ENCODE data around the gene FRS2.

The FRS2 gene

DNA sequence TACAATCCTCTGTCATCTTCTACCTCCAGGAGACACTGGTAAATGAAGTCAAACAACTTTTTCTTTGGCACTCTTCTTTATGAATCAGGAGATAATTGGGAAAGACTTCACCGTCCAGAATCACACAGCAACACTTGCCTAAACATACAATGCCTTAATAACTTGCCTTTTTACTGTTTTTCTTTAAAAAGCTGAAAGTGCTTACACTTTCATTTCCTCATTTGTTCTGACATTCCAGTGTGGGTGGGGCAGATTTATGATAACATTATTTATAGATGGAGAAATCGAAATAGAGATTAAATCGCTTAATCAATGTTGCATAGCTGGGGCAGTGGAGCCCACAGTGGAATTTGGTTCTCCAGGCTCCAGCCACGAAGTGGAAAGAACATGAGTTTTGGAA, 2.8 kb upstream of the FRS2 start:
- no peak for FAIRE-seq

DNA sequence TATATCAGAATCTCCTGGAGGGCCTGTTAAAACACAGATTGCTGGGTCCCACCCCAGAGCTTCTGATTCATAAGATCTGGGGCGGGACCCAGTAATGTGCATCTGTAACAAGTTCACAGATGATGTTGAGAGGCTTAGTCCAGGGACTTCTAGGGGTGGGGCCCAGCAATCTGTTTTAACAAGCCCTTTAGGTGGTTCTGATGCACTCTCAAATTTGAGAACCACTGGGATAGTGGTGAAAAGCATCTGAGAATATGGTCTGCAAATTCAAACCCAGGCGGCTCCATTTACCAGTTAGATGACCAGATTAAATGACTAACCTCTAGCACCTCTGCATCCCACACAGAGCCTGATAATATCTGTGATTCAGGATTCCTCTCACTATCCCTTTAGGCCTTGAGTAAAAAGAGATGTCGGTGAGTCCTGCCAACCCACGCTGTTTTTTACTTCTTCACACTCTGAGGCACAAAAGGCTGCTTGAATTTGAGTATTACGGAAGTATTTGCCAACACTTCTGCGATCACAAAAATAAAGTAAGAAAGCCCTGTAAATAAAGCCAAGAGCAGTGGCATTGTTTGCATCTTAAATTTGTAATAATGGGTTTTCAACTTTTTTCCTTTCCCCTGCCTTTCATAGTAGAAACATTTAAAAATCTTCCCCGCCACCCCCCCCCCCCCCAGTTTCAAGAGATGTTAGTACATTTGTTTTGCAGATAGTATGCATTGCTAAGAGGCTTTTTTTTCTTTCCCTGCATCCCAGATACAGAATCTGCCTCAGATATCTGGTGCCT, 1.8 kb upstream of the FRS2 start:
- no peak for FAIRE-seq

DNA sequence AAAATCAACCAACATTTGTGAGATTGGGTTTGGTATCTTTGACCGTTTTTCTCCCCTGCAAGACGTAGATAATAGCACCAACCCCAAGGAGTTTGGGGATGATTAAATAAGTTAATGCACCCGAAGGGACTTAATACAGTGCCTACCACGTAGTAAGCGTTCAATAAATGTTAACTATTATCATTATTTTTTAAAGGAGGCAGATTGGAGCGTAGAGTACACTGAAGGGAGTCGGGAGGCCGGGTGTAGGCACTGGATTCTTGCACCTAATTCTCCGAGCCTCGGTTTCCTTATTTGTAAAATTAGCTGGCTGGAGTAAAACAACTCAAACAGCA, 367 bp upstream of the FRS2 start:
- FAIRE-seq: no peak

DNA sequence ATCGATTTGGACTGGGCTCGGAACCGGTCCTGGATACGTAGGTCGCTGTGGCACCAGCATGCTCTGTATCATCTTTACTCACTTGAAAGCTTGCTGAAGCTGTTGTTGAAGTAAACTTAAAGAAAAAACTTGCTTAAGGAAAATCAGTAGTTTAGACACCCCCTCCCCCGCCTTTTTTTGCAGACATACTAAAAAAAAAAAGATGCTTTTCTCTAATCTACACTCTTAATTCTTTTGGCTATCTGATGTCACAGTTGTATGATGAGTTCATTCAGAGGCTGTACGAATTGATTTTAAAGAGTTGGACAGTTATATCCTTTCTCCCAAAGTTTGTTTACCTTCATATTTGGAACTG, 865 bp downstream of the FRS2 start:
- FAIRE-seq: no peak

DNA sequence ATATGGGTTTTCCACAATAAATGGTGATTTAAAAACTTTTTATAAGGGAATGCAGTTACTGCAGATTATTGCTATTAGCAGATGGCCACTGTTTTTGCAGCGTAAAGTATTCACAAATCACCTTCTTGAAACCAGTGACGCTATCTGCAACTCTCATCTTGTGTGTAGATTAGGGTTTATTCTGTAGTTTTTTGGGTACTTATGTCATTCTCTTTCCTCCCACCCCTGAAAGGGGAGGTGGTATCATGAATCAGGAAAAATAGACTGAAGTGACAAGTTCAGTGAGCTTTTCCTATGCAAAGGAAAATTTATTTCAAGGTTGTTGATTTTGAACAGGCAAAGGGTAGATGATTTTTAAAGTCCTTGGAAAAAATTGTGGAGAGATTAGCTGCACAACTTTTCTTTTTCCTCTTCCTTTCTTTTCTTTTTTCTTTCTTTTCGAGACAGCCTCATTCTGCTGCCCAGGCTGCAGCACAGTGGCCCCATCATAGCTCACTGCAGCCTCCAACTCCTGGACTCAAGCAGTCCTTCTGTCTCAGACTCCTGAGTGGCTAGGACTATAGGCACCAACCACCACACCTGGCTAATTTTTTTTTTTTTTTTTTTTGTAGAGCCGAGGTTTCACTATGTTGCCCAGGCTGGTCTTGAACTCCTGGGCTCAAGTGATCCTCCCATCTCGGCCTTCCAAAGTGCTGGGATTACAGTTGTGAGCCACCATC, 1.6 kb downstream of the FRS2 start:
- FAIRE-seq: no peak

DNA sequence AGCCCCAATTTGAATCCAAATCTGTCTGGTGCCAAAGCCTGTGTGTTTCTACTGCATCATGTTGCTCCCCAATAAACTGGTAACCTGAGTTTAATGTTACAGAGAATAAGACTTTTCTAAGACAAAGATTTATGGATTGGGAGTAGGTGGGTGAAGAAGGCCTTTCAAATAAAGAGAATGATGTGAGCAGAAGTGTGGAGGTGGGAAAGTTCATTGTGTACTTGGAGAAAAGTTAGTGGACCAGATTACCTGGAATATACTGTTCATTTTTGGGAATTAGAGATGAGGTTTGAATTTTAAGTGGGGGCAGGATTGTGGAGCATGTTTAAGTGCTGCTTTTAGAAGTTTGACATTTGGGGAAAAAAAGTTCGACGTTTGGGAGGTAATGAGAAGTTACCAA, 3.1 kb downstream of the FRS2 start:
- no peak for FAIRE-seq

DNA sequence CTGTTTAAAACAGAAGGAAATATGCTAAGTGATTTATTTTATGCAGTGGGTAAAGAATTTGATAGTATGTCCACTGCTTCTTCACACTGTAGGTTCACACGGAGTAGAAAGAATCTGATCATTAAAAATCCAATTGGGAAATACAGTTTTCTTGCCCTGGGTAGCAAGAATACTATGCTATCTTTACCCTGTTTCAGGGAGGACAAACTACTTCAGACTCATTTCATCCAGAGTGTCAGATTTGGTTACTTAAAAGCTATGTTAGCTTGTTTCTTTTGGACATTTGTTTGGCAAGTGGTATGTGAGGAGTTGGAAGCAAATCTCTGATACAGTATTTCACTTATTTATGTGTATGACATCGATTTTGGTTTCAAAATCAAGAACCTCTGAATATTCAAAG, 4.3 kb downstream of the FRS2 start:
- no peak for FAIRE-seq

DNA sequence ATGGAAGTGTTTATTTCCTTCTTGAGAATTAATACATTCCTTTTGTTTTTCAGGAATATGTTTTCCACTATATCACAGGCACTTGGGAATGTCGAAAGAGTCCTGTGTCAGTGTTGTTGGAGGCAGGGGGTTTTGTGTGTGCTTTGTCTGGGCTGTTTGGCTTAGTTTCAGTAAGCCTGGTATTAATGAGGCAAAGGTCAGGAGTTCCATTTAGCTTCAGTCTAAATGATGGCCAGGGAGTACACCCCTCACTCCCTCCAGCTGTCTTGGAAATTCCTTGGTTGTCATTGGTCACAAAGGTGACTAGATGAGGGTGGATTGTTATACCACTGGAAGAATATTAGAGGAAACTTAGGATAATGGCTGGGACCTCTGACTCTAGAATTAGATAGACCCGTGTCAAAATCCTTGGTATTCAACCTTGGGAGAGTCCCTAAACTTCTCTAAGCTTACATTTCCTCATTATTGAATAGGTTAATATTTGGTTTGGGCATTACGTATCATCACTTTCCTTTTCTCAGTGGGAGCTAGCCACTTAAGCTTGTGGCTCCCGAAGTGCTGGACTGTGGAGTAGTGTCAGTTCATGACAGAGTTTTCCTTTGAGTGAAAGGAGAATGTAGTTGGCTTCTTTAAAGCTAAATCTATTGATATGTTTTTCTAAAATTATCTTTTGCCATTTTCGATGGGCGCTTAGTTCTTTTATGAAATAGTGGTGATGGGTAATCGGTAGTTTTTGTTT, 5.2 kb downstream of the FRS2 start:
- FAIRE-seq: no peak

DNA sequence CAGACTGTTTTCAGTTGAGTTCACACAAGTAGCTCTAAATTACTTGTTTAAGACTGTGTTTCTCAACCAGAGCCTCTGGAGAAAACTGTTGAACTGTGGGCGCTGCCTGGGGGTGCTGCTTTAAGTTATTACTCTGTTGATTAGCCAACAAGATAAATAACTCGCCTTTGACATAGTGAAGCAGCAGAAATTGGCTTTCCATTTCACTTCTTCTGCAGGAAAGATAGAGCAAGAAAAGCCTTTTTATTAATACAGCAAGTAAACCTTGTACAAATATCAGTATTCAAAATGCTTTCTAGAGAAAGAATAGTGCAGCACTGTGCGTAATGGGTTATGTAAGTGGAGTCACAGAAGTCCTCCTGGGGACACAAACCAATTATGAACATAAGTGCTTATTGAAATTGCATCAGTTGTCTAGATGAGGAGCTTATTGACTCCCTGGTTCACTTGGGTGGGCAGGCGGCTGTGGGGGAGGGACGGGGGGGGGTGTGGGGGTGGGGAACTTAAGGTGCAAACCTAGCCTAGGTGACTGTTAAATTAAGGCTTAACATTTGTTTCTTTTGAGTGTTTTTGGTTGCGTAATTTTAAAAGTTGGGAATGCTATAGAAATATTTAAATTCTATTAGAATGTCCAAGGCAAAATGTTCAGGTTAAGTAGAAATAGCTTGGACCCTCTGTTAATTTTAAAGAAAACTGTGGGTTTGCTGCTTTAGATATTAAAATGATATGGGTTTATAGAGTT, 6.3 kb downstream of the FRS2 start:
- FAIRE-seq: no peak

DNA sequence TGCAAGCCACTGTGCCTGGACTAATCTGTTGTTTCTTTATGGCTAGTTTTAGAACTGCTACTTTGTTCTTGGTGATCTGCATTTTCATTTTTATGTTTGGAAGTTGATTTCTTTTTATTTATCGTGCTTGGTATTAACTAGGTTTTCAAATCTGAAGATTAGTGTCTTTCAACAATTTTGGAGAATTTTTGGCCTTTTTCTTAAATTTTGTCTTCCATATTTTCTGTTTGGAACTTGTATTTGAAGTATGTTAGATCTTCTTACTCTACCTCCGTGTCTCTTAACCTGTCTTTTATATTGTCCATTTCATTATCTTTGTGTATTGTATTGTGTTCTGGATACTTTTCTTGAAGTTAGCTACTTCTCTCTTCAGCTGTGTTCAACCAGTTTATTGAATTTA, 9.5 kb downstream of the FRS2 start:
- FAIRE-seq: no peak

DNA sequence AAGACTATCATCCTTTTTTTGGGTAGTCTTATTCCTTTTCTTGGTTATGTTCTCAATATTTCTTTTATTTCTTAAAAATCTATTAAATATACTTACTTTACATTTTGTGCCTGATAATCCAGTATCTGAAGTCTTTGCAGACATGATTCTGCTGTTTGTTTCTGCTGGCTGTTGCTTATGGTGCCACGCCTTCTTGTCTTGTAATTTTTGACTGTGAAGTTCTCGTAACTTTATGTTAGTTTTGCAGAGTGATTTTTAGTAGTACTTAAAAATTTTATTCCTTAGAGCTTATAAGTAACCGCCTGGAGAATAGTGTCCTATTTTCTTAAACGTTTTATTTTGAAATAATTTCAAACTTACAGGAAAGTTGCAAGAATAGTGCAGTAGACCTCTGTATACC, 10.5 kb downstream of the FRS2 start:
- no peak for FAIRE-seq

DNA sequence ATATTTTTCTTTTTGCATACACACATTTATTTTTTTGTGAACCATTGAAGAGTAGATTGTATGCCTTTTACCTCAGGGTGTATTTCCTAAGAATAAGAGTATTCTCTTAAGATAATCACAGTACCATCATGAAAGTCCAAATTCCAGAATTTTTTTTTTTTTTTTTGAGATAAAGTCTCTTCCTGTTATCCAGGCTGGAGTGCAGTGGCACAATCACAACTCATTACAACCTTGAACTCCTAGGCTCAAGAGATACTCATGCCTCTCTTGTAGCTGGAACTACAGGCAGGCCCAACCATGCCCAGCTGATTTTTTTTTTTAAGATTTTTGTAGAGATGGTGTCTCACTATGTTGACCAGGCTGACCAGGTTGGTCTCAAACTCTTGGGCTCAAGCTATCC, 10.9 kb downstream of the FRS2 start:
- FAIRE-seq: no peak

DNA sequence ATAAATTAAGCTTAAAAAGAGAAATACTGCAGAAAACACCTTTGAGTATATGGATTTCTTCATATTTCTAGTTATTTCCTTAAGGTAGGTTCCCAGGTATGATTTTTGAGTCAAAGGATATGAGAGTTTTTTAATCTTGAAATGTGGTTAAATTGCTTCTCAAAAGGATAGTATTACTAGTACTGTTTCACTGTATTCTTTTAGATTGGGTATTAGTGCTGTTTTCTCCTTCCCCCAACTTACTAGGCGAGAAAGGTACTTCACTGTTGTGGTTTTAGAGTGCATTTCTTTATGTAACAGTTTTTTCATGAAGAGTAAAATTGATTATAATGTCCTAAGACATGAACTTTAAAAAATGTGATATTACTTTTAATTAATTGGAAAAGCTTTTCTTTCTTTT, 13.5 kb downstream of the FRS2 start:
- no peak for FAIRE-seq

DNA sequence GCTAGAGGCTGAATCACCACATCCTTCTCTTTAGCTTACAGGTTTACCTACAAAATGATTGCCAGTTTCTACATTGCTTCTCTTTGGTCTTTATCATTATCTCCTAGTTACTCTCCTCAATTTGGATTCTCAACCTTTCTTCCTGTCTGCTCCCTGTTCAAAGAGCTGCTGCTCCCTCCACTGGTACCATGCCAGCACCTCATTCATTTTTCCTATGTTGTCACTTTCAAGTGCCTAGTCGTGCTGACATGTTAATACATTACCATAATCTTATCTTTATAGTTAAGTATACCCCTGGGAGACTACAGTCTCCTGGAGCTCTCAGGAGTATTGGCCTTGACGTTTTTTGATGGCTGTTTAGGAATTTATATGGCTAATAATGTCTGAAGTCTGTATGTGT, 14.2 kb downstream of the FRS2 start:
- FAIRE-seq: no peak

DNA sequence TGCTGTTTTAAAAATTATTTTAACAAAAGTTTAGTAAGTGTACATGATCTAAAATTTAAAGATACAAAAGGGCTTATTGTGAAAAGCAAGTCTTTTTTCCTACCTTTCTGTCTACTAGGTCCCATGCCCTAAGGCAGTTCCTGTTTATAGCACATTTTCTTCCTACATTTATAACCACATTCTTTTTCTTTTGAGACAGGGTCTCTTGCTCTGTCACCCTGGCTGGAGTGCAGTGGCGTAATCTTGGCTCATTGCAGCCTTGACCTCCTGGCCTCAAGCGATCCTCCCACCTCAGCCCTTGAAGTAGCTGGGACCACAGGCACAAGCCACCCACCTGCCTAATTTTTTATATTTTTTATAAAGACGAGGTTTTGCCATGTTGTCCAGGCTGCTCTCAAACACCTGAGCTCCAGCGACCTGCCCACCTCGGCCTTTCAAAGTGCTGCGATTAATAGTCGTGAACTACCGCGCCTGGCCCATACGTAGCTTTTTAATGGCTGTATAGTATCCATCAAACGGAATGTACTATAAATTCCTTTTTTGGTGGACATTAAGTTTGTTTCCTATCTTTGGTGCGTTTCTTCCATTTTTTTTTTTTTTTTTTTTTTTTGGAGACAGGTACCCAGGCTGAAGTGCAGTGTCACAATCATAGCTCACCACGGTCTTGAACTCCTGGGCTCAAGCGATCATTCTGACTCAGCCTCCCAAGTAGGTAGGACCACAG, 20.9 kb downstream of the FRS2 start:
- no peak for FAIRE-seq

DNA sequence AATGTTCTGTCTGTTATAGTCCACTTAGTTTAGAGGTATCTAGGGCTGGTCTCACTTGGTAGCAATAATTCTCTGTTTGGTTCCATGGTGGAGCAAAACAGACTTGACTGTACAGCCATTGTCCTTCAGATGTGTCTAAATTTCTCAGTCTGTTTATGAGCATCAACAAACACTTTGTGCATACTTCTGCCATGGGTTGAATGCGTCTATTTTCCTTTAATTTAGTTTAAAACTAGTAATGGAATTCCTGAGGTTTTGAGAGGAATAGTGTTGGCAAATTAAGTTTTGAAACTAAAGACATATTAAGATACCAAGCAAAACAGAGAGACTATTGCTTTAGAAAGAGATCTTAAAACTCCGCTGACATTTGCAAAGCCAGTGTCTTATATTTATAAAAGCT, 22.6 kb downstream of the FRS2 start:
- no peak for FAIRE-seq

DNA sequence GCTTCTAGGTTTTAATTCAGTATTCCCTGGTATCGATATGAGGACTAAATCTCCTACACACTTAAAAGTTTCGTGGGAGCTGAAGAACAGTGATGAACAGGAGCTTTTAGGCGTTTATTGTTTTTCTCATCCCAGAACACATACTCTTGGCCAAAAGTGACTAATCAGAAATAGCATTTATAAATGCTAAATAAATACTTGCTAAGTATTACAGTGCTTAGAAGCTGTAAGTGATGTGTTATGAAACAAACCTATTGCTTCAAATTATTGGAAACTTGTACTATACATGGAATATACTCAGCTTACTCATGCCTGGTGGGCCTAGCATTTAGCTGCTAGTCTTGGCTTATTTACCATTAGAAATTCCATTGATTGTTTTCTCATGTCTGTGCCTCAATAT, 24.9 kb downstream of the FRS2 start:
- no peak for FAIRE-seq

DNA sequence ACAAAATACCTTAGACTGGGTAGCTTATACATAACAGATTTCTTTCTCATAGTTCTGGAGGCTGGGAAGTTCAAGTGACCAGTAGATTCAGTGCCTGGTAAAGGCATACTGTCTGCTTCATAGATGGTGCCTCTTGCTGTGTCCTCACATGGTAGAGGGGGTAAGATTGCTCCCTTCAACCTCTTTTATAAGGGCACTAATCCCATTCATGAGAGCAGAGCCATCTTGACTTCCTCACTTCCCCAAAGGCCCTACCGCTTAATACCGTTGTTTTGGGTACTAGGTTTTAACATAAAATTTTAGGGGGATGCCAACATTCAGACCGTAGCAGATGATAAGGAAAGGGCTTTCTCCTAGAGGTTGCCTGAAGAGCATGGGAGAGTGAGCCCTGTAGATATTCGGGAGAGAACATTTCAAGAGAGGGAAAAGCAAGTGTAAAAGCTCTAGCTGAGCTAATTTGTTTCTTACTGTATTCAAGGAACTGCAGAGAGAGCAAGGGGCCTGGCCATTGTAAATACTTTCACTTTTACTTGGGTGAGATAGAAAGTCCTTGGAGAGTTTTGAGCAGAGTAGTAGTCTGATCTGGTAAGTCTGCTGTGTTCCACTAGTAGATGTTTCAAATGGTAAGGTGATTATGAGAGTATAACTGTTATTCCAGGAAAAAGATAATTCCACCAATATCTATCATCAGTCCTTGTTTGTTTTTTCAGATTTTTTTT, 27.3 kb downstream of the FRS2 start:
- no peak for FAIRE-seq

DNA sequence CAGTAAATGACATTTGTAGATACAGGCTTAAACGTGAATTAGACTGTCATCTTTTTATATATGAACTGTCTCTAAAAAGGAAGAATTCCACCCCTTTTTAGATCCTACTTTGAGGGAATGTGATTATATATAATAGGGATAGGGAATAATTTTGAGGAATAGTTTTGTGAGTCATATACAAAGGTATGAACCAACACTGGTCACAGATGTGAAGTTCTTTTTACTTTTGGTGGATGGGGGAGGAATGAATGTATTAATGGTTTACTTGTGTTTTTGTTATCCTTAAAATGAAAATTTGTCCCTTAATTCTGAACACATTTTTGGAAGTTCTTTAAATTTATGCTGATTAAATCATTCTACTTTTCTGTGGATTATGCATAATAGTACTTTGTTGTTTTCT, 30.4 kb downstream of the FRS2 start:
- FAIRE-seq: no peak

DNA sequence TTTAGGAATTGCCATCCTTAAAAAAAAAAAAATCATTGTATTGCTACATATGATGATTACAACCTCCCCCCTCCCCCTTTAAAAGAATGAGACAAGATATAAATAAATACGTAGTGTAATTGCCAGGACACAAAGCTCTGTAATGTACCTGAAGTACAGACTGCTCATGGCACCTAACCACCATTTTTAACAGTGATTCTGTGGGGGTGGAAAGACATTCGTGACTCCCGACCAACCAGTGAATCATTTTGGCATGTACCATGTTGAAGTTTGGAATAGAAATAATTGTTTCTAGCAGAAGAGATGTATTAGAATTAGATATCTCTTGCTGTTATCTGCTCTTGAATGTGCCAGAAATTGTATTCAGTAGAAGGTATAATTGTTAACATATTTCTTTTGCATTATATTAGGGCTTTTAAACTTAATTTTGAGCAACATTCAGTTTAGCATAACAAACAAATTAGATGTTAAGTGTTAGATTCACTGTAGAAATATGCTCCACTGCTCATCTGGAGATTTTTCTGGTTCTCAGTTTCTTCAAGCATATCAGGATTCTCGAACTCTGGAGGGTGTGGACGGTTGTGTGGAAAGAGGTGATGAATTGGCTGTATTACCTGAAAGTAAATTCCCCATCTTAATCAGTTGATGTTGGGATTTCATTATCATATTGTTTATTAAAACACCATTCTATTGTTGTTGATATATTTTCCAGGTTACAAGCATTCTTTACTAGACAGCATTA, 31.1 kb downstream of the FRS2 start:
- no peak for FAIRE-seq

DNA sequence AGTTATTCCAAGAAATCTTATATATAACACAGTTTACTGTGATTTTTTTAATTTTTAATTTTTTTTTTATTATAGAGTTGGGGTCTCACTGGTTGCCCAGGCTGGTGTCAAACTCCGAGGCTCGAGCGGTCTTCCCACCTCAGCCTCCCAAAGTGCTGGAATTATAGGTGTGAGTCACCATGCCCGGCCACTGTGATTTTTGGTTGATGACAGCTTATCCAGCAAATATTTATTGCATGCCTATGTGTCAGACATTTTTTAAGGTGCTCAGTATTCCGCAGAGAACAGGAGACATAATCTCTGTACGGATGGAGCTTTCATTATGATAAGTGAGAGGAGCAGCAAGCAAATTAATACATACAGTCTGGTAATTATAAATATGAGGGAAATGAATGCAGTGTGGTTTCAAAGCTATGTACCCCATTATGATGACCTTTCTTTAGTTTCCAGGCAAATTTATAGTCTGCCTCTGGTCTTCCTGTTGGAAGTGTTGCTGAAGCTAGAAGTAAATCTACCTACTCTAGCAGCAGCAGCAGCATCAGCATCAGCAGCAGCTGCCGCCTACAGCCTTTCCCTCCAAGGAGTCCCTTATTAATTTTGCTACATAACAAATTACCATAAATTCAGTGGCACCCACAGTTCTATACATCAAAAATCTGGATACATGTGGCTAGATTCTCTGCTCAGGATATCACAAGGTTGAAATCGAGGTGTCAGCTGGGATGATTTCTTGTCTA, 32.3 kb downstream of the FRS2 start:
- FAIRE-seq: no peak
